ENCODE results near the gene SGCD. TPM values are rescaled to one million over a fixed set of nuclear protein-coding genes. Genes with fewer than 3 reads are reported as not detected.
"Not testable (repeated sequence)": the region's sequence is repeated elsewhere in the genome, so short reads cannot be mapped to it uniquely, and the experiment has no call there.

Gene SGCD
- total RNA-seq, 2 donors from 2014 or later, result 1.0 to 2.2 TPM

DNA sequence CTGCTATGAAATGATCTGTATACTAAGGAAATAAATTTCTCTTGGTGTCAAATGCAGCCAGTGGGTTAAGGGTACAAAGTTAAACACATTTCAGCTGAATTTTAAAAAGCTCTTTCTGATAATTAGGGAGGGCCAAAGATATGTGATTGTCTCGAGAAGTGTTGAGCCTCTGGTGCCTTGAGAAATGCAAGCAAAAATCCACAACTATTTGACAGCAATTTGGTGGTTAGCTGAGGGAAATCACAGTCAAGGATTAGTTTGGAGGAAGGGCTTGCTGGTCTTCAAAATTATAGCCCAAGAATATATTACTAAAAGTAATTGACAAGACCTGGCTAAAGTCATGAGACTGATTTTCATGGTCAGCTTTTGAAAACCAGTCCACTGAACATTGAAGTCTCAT lies 267.4 kb downstream of the SGCD start:
- intact Hi-C loops (cut with DNase I), result no loop called here

DNA sequence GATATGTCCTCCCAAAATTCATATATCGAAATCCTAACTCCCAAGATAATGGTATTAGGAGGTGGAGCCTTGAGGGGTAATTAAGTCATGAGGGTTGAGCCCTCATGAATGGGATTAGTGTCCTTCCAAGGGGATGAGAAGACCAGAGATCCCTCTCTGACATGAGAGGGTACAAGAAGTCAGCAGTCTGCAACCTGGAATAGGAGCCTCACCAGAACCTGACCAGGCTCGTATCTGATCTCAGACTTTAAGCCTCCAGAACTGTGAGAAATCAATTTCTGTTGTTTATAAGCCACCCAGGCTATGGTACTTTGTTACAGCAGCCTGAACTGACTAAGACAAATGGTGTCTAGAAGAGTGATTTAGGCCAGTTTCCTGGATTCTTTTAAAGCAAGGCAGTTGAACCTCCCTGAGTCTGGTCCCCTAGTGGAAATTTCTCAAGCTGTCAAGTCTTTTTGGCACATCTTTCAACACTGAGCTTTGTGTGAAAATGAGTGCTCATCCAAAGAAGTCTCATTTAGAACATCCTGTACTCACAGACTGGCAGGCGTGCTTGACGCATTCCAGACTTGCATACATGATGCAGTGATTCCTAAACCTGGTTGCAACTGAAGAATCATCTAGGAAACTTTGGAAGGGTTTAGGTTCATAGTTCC lies 268.3 kb downstream of the SGCD start:
- no peak overlapping the region for H3K27ac ChIP-seq
- DNase-seq, result no peak

More for the DNA sequence above, 267.4 kb downstream of the SGCD start:
- H3K9me3 ChIP-seq, result no peaks in the 10 kb centered on the region
- H3K9ac ChIP-seq (ENCODE audit: low read depth in 2 of 2, low read length in 2 of 2), result no peak overlapping the region
- DNase-seq, result no peak
- no peaks in the 10 kb centered on the region for H3K36me3 ChIP-seq
- no peak overlapping the region for H3K27ac ChIP-seq
- H3K27me3 ChIP-seq, result no peaks in the 10 kb centered on the region
- H3K4me3 ChIP-seq, result no peak overlapping the region
- TF ChIP-seq, protein P1, sequence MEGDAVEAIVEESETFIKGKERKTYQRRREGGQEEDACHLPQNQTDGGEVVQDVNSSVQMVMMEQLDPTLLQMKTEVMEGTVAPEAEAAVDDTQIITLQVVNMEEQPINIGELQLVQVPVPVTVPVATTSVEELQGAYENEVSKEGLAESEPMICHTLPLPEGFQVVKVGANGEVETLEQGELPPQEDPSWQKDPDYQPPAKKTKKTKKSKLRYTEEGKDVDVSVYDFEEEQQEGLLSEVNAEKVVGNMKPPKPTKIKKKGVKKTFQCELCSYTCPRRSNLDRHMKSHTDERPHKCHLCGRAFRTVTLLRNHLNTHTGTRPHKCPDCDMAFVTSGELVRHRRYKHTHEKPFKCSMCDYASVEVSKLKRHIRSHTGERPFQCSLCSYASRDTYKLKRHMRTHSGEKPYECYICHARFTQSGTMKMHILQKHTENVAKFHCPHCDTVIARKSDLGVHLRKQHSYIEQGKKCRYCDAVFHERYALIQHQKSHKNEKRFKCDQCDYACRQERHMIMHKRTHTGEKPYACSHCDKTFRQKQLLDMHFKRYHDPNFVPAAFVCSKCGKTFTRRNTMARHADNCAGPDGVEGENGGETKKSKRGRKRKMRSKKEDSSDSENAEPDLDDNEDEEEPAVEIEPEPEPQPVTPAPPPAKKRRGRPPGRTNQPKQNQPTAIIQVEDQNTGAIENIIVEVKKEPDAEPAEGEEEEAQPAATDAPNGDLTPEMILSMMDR (IDR thresholded peaks at IDR 0.05), result no peak
- no peaks in the 10 kb centered on the region for H3K4me1 ChIP-seq

DNA sequence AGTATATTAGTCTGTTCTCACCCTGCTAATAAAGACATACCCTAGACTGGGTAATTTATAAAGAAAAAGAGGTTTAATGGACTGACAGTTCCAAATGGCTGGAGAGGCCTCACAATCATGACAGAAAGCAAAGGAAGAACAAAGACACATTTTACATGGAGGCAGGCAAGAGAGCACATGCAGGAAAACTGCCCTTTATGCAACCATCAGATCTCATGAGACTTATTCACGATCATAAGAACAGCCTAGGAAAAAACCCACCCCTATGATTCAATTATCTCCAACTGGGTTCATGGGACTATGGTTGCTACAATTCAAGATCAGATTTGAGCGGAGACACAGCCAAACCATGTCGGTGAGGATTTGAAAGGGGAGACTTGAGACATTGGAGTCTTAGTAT lies 270.3 kb downstream of the SGCD start:
- no peak overlapping the region for H3K27ac ChIP-seq
- H3K4me1 ChIP-seq, result no peaks in the 10 kb centered on the region
- H3K4me3 ChIP-seq, result no peak overlapping the region
- TF ChIP-seq, protein P1 (IDR thresholded peaks at IDR 0.05), result no peak
- no peak overlapping the region for H3K9ac ChIP-seq (ENCODE audit: low read depth in 2 of 2, low read length in 2 of 2)
- intact Hi-C loops (cut with DNase I), result no loop called here
- DNase-seq, result no peak
- no peaks in the 10 kb centered on the region for H3K9me3 ChIP-seq
- H3K36me3 ChIP-seq, result no peaks in the 10 kb centered on the region
- no peaks in the 10 kb centered on the region for H3K27me3 ChIP-seq

More for the DNA sequence above, 268.3 kb downstream of the SGCD start:
- H3K27me3 ChIP-seq, result no peaks in the 10 kb centered on the region
- no peak overlapping the region for H3K9ac ChIP-seq (ENCODE audit: low read depth in 2 of 2, low read length in 2 of 2)
- no peaks in the 10 kb centered on the region for H3K4me1 ChIP-seq
- intact Hi-C loops (cut with DNase I), result no loop called here
- TF ChIP-seq, protein P1 (IDR thresholded peaks at IDR 0.05), result no peak
- H3K4me3 ChIP-seq, result no peak overlapping the region
- no peaks in the 10 kb centered on the region for H3K36me3 ChIP-seq
- H3K9me3 ChIP-seq, result no peaks in the 10 kb centered on the region

DNA sequence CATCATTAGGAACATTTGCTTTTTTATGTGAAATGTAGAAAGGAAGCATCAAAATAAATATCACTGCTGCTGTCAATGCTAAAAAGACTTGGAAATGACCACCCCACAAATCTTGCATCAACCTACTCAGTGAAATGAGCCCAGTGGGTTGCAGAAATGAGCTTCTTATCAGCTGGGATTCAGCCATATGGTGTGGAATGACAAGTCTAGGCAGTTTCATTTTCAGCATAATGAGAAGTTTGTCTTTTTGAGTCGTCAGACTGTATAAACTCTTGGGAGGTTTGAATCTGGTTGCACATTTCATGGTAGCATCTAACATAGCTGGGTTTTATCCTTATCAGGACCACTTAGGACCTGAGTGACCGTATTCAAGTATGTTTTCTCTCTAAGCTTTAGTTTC lies 272.0 kb downstream of the SGCD start:
- no peak overlapping the region for H3K27ac ChIP-seq
- no peak overlapping the region for H3K4me3 ChIP-seq
- H3K9ac ChIP-seq (ENCODE audit: low read depth in 2 of 2, low read length in 2 of 2), result no peak overlapping the region
- H3K4me1 ChIP-seq, result no peaks in the 10 kb centered on the region
- DNase-seq, result no peak
- TF ChIP-seq, protein P1 (IDR thresholded peaks at IDR 0.05), result no peak
- H3K9me3 ChIP-seq, result no peaks in the 10 kb centered on the region
- no peaks in the 10 kb centered on the region for H3K27me3 ChIP-seq
- intact Hi-C loops (cut with DNase I), result no loop called here
- H3K36me3 ChIP-seq, result no peaks in the 10 kb centered on the region

DNA sequence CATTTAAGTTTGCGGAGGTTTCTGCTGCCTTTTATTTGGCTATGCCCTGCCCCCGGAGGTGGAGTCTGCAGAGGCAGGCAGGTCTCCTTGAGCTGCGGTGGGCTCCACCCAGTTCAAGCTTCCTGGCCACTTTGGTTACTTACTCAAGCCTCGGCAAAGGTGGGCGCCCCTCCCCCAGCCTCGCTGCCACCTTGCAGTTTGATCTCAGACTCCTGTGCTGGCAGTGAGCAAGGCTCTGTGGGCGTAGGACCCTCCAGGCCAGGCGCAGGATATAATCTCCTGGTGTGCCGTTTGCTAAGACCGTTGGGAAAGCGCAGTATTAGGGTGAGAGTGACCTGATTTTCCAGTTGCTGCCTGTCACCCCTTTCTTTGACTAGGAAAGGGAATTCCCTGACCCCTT lies 283.6 kb downstream of the SGCD start:
- H3K9ac ChIP-seq (ENCODE audit: low read depth in 2 of 2, low read length in 2 of 2); H3K4me3 ChIP-seq; H3K4me1 ChIP-seq; intact Hi-C loops (cut with DNase I); H3K27me3 ChIP-seq; H3K27ac ChIP-seq; DNase-seq; H3K36me3 ChIP-seq; H3K9me3 ChIP-seq: not testable (repeated sequence)

DNA sequence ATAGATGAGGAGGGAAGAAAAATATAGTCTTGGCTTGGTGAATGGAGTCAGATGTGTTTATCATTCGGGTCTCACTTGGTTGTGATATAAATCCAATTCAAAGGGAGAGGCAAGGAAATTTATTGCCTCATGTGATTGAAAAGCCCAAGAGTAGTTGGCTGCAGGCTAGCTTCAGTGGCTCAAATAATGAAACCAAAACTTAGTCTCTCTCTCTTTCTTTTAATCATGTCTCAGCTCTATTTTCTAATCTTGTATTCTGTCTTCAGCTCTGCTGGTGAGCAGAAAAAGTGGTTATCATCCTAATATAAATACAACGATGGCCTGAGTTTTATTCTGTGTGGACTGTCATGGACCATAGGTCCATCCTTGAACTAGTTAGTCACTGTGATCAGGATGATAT lies 288.9 kb downstream of the SGCD start:
- Histone ChIP-seq H3K4me1 (no peaks in the 10 kb centered on the region), H3K36me3 (no peaks in the 10 kb centered on the region), H3K9ac (ENCODE audit: low read depth in 2 of 2, low read length in 2 of 2) (no peak overlapping the region), H3K27ac (no peak overlapping the region), H3K4me3 (no peak overlapping the region), H3K27me3 (no peaks in the 10 kb centered on the region), H3K9me3 (no peaks in the 10 kb centered on the region)
- intact Hi-C loops (cut with DNase I), result no loop called here
- DNase-seq, result no peak
- TF ChIP-seq, protein P1 (IDR thresholded peaks at IDR 0.05), result no peak

Measured in colonic mucosa (tissue), 4 donors.